Measurements from ENCODE around the gene USP12.

GRCh38 chr13:27027086-27027667, 144.4 kb downstream of the USP12 start:
- TF ChIP-seq BHLHE40 (IDR thresholded peaks at IDR 0.05; ENCODE audit: borderline replicate concordance) (no peak), SP1 (IDR thresholded peaks at IDR 0.05) (no peak), TARDBP (IDR thresholded peaks at IDR 0.05) (no peak), SUZ12 (IDR thresholded peaks at IDR 0.05) (no peak), NFRKB (IDR thresholded peaks at IDR 0.05) (no peak), FOXM1 (IDR thresholded peaks at IDR 0.05; ENCODE audit: borderline replicate concordance) (no peak)

All from HEK293T (cell line).